ENCODE results near the gene CLRN1.

The CLRN1 gene

DNA sequence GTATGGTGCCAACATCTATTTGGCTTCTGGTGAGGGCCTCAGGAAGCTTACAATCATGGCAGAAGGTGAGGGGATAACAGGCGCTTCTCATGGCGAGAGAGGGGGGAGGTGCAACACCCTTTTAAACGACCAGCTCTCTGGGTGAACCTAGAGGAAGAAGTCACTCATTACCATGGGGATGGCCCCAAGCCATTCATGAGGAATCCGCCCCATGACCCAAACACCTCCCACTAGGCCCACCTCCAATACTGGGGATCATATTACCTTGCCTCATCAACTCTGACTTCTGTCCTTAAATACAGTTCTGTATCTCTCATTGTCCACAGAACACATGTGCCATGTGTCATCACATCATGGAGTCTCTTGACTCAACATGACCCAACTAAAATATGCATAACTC is 37.5 kb upstream of the CLRN1 start:
- Histone ChIP-seq H3F3A (ENCODE audit: insufficient read depth, low read length) (no peaks in the 10 kb centered on the region), H3K4me2 (ENCODE audit: low read depth, low read length) (no peak overlapping the region), H4K20me1 (ENCODE audit: insufficient read depth, low read length) (no peaks in the 10 kb centered on the region), H3K9me2 (replicated peaks; ENCODE audit: insufficient read depth, low read length) (no peaks in the 10 kb centered on the region), H3K27ac (ENCODE audit: low read length) (no peak overlapping the region), H2AFZ (ENCODE audit: low read length) (no peak overlapping the region), H3K27me3 (replicated peaks; ENCODE audit: insufficient read depth, low read length) (no peaks in the 10 kb centered on the region), H3K9me3 (replicated peaks; ENCODE audit: insufficient read depth, low read length) (no peaks in the 10 kb centered on the region), H3K79me2 (ENCODE audit: low read length) (no peaks in the 10 kb centered on the region), H3K4me1 (ENCODE audit: low read length) (no peaks in the 10 kb centered on the region), H3K9ac (ENCODE audit: low read length) (no peak overlapping the region), H3K4me3 (ENCODE audit: low read length) (no peak overlapping the region), H3K36me3 (replicated peaks; ENCODE audit: insufficient read depth, low read length) (no peaks in the 10 kb centered on the region)
- TF ChIP-seq EZH2 (optimal IDR thresholded peaks at IDR 0.05; ENCODE audit: low read depth, low read length) (no peak), EZH2phosphoT487 (IDR thresholded peaks at IDR 0.05; ENCODE audit: low read length) (no peak)
- TF ChIP-seq, protein P1, sequence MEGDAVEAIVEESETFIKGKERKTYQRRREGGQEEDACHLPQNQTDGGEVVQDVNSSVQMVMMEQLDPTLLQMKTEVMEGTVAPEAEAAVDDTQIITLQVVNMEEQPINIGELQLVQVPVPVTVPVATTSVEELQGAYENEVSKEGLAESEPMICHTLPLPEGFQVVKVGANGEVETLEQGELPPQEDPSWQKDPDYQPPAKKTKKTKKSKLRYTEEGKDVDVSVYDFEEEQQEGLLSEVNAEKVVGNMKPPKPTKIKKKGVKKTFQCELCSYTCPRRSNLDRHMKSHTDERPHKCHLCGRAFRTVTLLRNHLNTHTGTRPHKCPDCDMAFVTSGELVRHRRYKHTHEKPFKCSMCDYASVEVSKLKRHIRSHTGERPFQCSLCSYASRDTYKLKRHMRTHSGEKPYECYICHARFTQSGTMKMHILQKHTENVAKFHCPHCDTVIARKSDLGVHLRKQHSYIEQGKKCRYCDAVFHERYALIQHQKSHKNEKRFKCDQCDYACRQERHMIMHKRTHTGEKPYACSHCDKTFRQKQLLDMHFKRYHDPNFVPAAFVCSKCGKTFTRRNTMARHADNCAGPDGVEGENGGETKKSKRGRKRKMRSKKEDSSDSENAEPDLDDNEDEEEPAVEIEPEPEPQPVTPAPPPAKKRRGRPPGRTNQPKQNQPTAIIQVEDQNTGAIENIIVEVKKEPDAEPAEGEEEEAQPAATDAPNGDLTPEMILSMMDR (IDR thresholded peaks at IDR 0.05; ENCODE audit: low read length): no peak
- DNase-seq: no peak

DNA sequence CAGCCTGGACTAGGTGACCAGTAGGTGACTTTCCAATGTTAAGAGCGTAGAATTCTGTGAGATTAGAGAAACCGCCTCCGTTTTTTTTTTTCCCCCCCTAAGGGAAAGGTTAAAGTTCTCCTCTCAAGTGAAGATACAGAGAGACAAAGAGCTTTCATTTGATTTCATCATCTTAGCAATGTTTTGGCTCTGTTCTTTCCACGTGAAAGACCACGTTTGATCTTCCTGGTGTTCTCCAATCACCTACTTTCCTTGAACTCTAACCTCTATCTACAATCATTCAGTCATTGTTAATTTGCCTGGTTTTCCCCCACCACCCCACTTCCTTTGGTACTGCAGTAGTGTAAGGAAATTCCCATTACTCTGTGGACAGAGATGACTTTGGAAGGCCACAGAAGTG is 36.9 kb upstream of the CLRN1 start:
- H3K79me2 ChIP-seq (ENCODE audit: low read length): no peaks in the 10 kb centered on the region
- DNase-seq: no peak
- H4K20me1 ChIP-seq (ENCODE audit: insufficient read depth, low read length): no peaks in the 10 kb centered on the region
- TF ChIP-seq, protein P1 (IDR thresholded peaks at IDR 0.05; ENCODE audit: low read length): no peak
- TF ChIP-seq EZH2 (optimal IDR thresholded peaks at IDR 0.05; ENCODE audit: low read depth, low read length) (no peak), EZH2phosphoT487 (IDR thresholded peaks at IDR 0.05; ENCODE audit: low read length) (no peak)
- H3K4me1 ChIP-seq (ENCODE audit: low read length): no peaks in the 10 kb centered on the region
- no peak overlapping the region for H3K27ac ChIP-seq (ENCODE audit: low read length)
- no peak overlapping the region for H3K4me2 ChIP-seq (ENCODE audit: low read depth, low read length)
- H3K9ac ChIP-seq (ENCODE audit: low read length): no peak overlapping the region
- no peak overlapping the region for H2AFZ ChIP-seq (ENCODE audit: low read length)
- no peaks in the 10 kb centered on the region for H3F3A ChIP-seq (ENCODE audit: insufficient read depth, low read length)
- no peaks in the 10 kb centered on the region for H3K9me3 ChIP-seq (replicated peaks; ENCODE audit: insufficient read depth, low read length)
- no peaks in the 10 kb centered on the region for H3K27me3 ChIP-seq (replicated peaks; ENCODE audit: insufficient read depth, low read length)
- H3K9me2 ChIP-seq (replicated peaks; ENCODE audit: insufficient read depth, low read length): no peaks in the 10 kb centered on the region
- H3K36me3 ChIP-seq (replicated peaks; ENCODE audit: insufficient read depth, low read length): no peaks in the 10 kb centered on the region
- no peak overlapping the region for H3K4me3 ChIP-seq (ENCODE audit: low read length)

DNA sequence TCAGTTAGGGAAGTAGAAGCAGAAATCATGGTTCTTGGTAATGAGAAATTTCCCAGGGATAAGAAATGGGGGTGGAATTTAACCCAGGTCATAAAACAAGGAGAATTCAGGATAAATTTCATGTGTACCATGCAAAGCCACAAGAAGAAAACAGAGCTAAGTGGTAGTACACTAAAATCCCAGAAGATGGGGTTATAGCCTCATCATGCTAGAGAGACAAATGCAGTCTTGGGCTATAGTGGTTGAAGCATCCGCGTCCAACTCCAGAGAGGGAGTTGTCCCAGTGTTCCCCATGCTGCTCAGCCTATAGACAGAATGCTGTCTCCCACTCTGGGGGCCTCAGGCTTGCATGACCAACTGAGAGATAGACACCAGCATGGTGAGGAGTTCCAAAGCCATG is 36.2 kb upstream of the CLRN1 start:
- Histone ChIP-seq H4K20me1 (ENCODE audit: insufficient read depth, low read length) (no peaks in the 10 kb centered on the region), H2AFZ (ENCODE audit: low read length) (no peak overlapping the region), H3K4me3 (ENCODE audit: low read length) (no peak overlapping the region), H3K9ac (ENCODE audit: low read length) (no peak overlapping the region), H3K9me2 (replicated peaks; ENCODE audit: insufficient read depth, low read length) (no peaks in the 10 kb centered on the region), H3K9me3 (replicated peaks; ENCODE audit: insufficient read depth, low read length) (no peaks in the 10 kb centered on the region), H3K27me3 (replicated peaks; ENCODE audit: insufficient read depth, low read length) (no peaks in the 10 kb centered on the region), H3F3A (ENCODE audit: insufficient read depth, low read length) (no peaks in the 10 kb centered on the region), H3K36me3 (replicated peaks; ENCODE audit: insufficient read depth, low read length) (no peaks in the 10 kb centered on the region), H3K79me2 (ENCODE audit: low read length) (no peaks in the 10 kb centered on the region), H3K27ac (ENCODE audit: low read length) (no peak overlapping the region), H3K4me2 (ENCODE audit: low read depth, low read length) (no peak overlapping the region), H3K4me1 (ENCODE audit: low read length) (no peaks in the 10 kb centered on the region)
- DNase-seq: no peak
- TF ChIP-seq EZH2 (optimal IDR thresholded peaks at IDR 0.05; ENCODE audit: low read depth, low read length): no peak
- TF ChIP-seq, protein P1 (IDR thresholded peaks at IDR 0.05; ENCODE audit: low read length): no peak
- TF ChIP-seq EZH2phosphoT487 (IDR thresholded peaks at IDR 0.05; ENCODE audit: low read length): no peak

Data from MM.1S (cell line).